KBM-7 (cell line): ENCODE measurements around the gene MANSC1.

Experiments used
- DNase-seq: peaks from one replicate; pipeline ENCODE4 v3.0.0-alpha.2; 2015
- in situ Hi-C: fragments of 300-500 bp; cut with MboI; formaldehyde crosslinking; loops from 2 replicates; pipeline ENCODE4 v1.14.3; 2020; ENCODE audit warnings: low sequenced_read_pairs, low pct_unique_long_range_greater_than_20kb, mixed read lengths

Gene MANSC1

DNA sequence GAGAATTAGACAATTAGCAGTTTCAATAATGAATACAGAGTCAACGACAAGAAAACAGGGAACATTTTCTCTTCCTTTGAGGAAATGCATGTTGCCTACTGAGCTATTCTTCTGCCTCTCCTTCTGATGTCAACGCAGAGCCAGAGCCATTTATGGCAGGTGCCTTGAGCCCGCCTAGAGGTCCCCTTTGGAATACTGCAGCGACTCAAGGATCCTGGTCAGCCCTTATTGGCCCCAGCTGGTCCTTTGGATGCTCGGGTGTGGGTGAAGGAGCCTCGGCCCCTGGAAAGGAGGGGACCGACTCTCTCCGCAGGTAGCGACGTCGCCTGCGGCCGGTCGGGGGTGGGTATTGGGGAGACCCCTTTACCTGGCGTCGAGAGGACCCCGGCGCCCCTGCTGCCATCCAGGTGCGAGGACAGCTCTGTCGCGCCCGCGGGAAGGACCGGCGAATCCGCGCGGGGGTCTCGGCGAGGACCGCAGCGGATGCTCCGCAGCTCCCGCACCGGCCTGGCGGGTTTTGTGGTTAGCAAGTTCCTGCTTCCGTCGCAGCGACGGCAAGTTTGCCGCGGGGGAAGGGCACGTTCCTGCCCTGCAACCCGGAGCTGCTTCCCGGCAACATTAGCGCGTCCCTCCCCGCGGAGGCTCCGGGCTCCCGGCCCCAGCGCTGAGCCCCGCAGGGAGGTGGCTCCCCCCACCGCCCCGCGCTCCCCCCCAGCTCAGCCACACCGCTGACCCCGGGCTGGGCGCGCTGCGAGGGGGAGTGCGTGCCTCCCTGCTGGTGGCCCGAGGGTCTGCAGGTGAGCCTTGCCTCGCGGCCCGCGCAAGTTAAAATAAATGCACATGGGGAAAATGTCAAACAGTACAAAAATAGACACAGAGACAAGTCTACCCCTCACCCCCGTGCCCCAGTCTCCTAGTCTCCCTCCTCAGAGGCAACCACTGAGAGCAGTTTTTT, at the start of gene MANSC1:
Gene MANSC1 (minus strand): TSS at position 532 of the 955 bp plus-strand sequence. CDS start 6,928 bp downstream, outside the sequence.
- in situ Hi-C loops: loop anchor here (25.0 kb wide), 2 partner anchors 263 to 788 kb away; no protein-coding TSS in a partner anchor
- peak; percentile 48 for DNase-seq

DNA sequence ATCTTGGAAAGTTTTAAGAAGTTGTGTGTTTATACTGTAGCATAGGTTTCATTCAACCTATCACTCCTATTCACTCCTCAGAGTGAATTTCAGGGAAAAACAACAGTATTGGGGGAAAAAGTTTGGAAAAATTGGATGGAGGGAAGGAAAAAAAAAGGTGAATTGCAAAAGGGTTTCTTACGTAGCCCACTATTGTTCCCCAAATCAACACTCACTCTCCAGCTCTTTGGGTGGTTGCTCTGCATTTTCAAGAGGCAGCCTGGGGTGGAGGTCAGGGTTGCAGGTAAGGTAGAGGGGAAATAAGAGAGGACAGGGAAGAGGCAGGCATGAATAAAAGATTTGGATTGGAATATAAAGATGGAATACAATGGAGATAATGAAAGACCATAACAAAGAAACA, 49.1 kb upstream of the MANSC1 start:
- DNase-seq: no peak
- in situ Hi-C loops: loop anchor here (25.0 kb wide), 1 partner anchor 288 kb away; the partner anchor contains the start of gene GPR19

GRCh38 chr12:12398026-12398859, 48.2 kb upstream of the MANSC1 start:
- no peak for DNase-seq
- in situ Hi-C loops: loop anchor here (25.0 kb wide), 1 partner anchor 289 kb away; the partner anchor contains the start of gene GPR19

DNA sequence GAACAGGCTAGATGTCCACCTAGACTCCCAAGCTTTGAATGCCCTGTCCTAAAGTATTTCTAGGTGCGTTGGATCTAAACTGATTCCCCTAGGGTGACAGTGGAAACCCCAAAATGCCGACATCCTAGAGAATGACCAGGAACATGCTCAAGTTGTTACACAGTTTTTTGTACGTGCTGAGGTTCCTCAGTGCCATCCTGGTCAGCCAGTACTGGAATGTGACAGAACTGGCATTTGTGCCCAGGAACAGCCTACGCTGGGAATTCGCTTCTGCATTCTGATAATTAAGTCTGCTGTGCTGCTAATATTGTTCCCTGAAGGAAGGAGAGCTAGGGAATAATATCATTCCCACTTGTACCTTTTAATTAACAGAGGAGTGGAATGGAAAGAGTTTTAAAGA, 47.1 kb upstream of the MANSC1 start:
- in situ Hi-C loops: loop anchor here (25.0 kb wide), 1 partner anchor 290 kb away; the partner anchor contains the start of gene GPR19
- no peak for DNase-seq

DNA sequence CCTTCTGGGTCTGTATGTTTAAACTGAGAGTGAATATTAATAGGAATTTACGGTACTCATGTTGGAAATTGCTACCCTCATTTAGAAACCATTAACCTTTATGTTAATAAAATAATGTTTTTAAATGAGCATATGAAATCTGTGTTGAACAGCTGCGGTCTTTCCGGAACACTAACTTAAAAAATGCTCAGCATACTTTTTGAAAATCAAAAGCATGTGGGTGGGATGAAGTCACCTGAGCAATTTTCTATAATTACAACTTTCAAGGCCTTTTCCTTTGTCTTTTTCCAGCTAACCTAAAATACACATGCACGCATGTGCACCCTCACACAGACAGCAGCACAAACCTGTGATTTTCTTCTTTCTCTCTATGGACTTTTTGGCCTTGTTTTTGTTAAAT, 46.7 kb upstream of the MANSC1 start:
- no peak for DNase-seq
- in situ Hi-C loops: loop anchor here (25.0 kb wide), 1 partner anchor 291 kb away; the partner anchor contains the start of gene GPR19

GRCh38 chr12:12393171-12393570, 43.1 kb upstream of the MANSC1 start:
- in situ Hi-C loops: loop anchor here (25.0 kb wide), 1 partner anchor 294 kb away; the partner anchor contains the start of gene GPR19
- DNase-seq: no peak

- in situ Hi-C loops: loop anchor here (25.0 kb wide), 1 partner anchor 295 kb away; the partner anchor contains the start of gene GPR19
- DNase-seq: no peak
These were observed 42.4 kb upstream of the MANSC1 start for GRCh38 chr12:12392413-12392812.

- in situ Hi-C loops: loop anchor here (25.0 kb wide), 1 partner anchor 300 kb away; the partner anchor contains the start of gene GPR19
- no peak for DNase-seq
These were observed 37.5 kb upstream of the MANSC1 start for GRCh38 chr12:12387501-12387900.

DNA sequence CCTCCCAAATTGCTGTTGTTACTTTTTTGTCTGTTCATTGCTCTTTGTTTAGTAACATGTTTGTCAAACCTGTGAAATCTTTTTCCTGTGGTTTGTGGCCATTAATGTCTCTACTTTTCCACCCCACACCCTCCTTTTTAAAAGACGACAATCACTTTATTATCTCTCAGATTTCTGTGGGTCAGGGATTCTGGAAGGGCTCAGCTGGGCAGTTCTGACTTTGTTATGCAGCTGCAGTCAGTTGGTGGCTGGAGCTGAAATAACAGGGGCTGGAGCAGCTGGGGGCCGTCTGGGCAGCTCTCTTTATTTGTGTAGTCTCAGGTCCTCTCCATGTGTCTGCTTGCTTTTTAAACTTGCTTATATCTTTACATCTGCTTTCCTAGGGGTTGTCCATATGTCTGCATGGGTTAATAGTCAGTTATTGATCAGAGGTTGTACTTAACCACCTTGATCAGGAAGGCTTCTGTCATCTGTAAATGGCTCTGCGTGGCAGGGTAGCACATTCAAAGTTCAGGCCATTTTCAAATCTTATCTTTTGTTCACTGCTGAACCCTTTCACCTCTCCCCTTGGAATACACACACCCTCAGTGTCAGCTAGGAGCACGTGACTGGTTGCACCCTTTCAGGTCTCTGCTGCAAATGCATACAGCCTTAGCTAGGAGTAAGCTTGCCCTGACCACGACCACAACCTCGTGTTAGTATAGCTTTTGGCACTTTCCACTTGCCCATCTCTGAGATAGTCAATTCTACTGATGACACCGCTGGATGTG, 34.7 kb upstream of the MANSC1 start:
- in situ Hi-C loops: loop anchor here (25.0 kb wide), 1 partner anchor 303 kb away; the partner anchor contains the start of gene GPR19

DNA sequence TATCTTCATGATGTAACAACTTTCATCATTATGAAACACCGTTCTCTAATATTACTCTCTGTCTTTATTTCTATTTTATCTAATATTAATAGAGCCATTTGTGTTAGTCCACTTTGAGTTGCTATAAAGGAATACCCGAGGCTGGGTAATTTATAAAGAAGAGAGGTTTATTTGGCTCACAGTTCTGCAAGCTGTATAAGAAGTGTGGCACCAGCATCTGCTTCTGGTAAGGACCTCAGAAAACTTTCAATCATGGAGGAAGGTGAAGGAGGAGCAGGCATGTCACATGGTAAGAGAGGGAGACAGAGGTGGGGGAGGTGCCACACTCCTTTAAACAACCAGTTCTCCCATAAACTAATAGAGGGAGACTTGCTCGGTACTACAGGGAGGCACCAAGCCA, 31.9 kb upstream of the MANSC1 start:
- no peak for DNase-seq
- in situ Hi-C loops: loop anchor here (25.0 kb wide), 1 partner anchor 305 kb away; the partner anchor contains the start of gene GPR19

More for the DNA sequence above, 34.7 kb upstream of the MANSC1 start:
- no peak for DNase-seq

GRCh38 chr12:12380949-12381593, 31.0 kb upstream of the MANSC1 start:
- in situ Hi-C loops: loop anchor here (25.0 kb wide), 1 partner anchor 306 kb away; the partner anchor contains the start of gene GPR19
- no peak for DNase-seq

DNA sequence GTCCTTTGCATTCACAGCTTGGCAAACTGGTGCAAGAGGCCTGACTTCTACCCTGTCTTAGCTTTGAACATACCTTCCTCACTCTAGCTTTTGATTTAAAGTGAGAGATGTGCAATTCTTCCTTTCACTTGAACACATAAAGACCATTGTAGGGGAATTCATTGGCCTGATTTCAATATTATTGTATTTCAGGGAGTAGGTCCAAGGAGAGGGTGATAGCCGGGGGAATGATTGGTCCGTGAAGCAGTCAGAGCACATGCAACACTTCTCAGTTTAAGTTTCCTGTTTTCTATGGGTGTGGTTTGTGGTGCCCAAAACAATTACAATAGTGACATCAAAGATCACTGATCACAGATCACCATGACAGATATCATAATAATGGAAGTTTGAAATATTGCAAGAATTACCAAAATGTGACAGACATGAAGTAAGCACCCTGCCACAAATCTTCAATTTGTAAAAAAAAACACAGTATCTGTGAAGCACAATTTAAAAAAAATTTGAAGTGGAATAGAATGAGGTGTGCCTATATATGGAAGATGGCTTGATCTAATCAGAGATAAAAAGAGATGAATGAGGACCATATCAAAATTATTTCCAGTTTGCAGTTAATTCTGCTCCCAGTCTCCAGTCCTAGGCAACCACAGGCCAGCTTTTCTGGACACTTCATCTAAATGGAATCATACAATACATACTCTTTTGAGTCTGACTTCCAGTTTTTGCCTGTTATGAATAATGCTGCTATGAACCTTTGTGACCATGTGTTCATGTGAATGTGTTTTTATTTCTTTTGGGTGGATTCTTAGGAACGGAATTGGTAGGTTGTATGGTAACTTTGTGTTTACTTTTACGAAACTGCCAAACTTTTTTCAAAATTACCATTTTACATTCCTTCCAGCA, 30.0 kb upstream of the MANSC1 start:
- in situ Hi-C loops: loop anchor here (25.0 kb wide), 1 partner anchor 307 kb away; the partner anchor contains the start of gene GPR19
- no peak for DNase-seq

GRCh38 chr12:12378616-12379015, 28.6 kb upstream of the MANSC1 start:
- DNase-seq: no peak
- in situ Hi-C loops: loop anchor here (25.0 kb wide), 1 partner anchor 309 kb away; the partner anchor contains the start of gene GPR19

DNA sequence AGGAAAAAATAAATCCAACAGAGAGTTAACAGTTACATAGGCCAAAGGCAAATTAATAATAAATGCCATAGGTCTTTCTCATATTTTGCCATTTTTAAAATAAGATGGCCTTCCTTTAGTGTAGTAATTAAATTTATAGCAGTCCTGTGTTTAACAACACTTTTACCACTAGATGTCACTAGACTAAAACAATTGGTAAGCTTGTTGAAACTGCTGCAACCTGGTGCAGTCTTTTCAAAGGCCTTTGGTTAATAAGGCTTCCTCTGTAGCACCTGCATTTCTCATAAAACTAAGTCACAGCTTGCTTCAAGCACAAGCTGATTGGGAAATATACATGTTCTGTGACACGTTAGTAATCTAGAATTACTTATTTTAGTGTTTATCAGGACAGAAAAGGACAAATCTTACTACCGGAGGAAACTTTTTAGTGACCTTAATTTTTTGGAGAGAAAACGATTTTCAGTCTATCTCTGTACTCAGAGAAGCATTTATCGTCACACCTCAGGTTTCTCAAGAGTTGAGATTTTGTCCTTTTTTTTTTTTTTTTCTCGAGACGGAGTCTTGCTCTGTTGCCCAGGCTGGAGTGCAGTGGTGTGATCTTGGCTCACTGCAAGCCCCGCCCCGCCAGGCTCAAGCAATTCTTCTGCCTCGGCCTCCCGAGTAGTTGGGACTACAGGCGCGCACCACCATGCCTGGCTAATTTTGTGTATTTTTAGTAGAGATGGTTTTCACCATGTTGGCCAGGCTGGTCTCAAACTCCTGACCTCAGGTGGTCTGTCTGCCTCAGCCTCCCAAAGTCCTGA, 26.8 kb upstream of the MANSC1 start:
- in situ Hi-C loops: loop anchor here (25.0 kb wide), 1 partner anchor 310 kb away; the partner anchor contains the start of gene GPR19
- peak; percentile 69 for DNase-seq

DNA sequence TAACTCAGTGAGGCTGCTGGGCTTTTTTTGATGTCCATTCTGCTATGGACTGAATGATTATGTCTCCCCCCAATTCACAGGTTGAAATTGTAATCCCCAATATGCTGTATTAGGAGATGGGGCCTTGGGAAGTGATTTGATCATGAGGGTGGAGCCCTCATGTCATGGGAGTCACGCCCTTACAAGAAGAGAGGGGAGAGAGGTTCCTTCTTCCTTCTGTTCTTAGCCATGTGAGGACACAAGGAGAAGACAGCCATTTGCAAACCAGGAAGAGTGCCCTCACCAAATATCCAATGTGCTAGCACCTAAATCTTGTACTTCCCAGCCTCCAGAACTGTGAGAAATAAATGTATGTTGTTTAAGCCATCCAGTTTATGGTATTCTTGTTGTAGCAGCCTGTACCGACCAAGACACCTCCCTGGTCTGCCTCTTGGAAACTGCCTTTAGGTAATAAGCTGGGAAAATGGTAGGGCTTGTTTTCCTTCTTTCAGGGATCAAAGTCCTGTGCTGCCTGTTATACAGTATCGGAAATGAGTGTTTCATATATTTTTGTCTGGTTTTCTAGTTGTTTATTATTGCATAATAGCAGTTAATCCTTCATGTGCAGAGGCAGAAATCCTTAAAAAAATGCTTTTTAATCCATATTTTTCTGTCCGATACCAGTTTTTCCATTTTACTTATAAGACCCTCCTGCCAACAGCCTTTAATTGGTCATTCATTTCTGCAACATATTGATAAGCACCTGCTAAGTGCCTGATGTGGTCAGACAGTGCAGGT, 23.1 kb upstream of the MANSC1 start:
- no peak for DNase-seq

More for the DNA sequence above, 23.1 kb upstream of the MANSC1 start:
- in situ Hi-C loops: no loop called here
